ENCODE results near the gene CFAP68.
A peak's percentile ranks its signal among the peaks of the same experiment; 100 is the strongest.
"Not testable (repeated sequence)": the region's sequence is repeated elsewhere in the genome, so short reads cannot be mapped to it uniquely, and the experiment has no call there.

CFAP68 gene

DNA sequence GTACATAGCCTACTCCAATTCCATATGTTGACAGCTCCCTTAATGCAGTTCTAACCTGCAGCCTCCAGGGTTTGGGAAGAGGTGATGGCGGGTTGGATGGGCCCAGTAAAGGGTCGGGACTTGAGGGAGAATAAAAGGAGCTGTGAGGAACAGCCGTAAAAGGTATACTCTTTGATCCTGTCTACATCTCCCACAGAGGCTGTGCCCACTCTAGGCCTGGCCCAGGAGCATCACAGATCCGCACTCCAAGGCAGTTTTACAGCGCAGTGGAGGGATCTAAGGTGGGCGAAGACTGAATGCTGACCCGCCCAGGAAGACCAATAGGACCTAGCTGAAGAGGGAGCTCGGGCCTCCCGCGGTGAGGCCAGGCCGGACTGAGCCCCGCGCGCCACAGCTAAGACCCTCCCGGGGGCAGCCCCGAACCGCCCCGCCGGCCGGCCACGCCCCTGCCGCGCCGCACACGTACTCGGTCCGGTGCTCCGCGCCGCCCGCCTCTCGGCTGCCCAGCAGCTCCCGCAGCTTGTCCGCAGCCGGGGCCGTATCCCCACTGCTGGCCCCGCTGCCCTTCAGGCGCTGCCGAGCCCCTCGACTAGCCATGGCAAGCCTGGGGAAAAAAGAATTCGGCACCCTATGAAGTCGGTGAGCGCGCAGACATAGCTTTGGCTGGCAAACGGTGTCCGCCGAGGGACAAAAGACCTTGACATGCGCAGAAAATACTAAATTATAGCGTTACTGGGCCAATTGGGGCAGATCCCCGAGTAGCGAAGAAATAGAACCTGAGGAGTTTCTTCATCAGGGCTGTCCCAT, 8.3 kb upstream of the CFAP68 start, which contains the start of gene ALG9:
TSS of gene ALG9 (minus strand) at position 696 of the 807 bp plus-strand sequence. CDS start at position 597, 99 bp downstream.
- Histone ChIP-seq H3K27ac (ENCODE audit: low read length) (no peak within 1 kb of the TSS), H3K36me3 (ENCODE audit: insufficient read depth, low read depth, low read length) (peaks cover 19% of the 10 kb centered on the region), H3K4me3 (ENCODE audit: low read length) (peak within 1 kb of the TSS; percentile 89), H3K9me3 (ENCODE audit: insufficient read depth, low read depth, low read length) (no peaks in the 10 kb centered on the region), H3K9ac (ENCODE audit: low read depth, low read length) (peak within 1 kb of the TSS; percentile 71; the same call in 1 of the 2 replicates), H3K4me1 (ENCODE audit: insufficient read depth, low read length) (no peaks in the 10 kb centered on the region), H3K27me3 (ENCODE audit: insufficient read depth, low read length) (no peaks in the 10 kb centered on the region)

GRCh38 chr11:111871693-111872161, 7.6 kb upstream of the CFAP68 start:
- Histone ChIP-seq H3K4me3 (ENCODE audit: low read length) (peak overlapping the region; percentile 89), H3K4me1 (ENCODE audit: insufficient read depth, low read length) (no peaks in the 10 kb centered on the region), H3K9me3 (ENCODE audit: insufficient read depth, low read depth, low read length) (no peaks in the 10 kb centered on the region), H3K27me3 (ENCODE audit: insufficient read depth, low read length) (no peaks in the 10 kb centered on the region), H3K9ac (ENCODE audit: low read depth, low read length) (peak overlapping the region; percentile 71; the same call in 1 of the 2 replicates), H3K27ac (ENCODE audit: low read length) (no peak overlapping the region), H3K36me3 (ENCODE audit: insufficient read depth, low read depth, low read length) (peaks cover 14% of the 10 kb centered on the region; the same call in 1 of the 2 replicates)

DNA sequence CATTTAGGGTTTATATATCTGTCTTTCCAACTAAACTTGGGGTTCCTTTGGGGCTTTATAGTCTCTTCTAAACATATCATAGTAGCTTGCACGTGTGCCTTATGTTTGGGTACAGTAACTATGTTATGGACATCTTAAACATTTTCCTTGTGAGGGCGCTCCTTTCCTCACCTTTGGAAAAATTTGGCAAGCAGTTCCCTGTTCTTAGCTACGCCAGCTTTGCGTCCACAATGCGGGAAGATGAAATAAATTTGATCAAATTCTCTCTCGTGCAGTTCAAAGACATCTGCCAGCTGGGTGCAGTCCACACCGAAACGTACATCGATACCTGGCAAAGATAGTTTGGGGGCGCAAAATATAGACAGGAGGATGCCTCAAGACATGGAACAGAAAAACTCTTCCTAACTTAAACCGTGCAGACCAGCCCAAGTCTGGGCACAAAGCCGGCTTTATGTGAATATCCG, 924 bp upstream of the CFAP68 start:
- Histone ChIP-seq H3K4me1 (ENCODE audit: insufficient read depth, low read length) (peaks cover 4% of the 10 kb centered on the region; the same call in 1 of the 2 replicates), H3K9ac (ENCODE audit: low read depth, low read length) (peak overlapping the region; percentile 83; the same call in 1 of the 2 replicates), H3K36me3 (ENCODE audit: insufficient read depth, low read depth, low read length) (no peaks in the 10 kb centered on the region), H3K9me3 (ENCODE audit: insufficient read depth, low read depth, low read length) (no peaks in the 10 kb centered on the region), H3K27ac (ENCODE audit: low read length) (no peak overlapping the region), H3K27me3 (ENCODE audit: insufficient read depth, low read length) (no peaks in the 10 kb centered on the region), H3K4me3 (ENCODE audit: low read length) (peak overlapping the region; percentile 81)

GRCh38 chr11:111879637-111879960, 258 bp downstream of the CFAP68 start:
- Histone ChIP-seq H3K27ac (ENCODE audit: low read length) (peak overlapping the region; percentile 81), H3K4me1 (ENCODE audit: insufficient read depth, low read length) (peaks cover 4% of the 10 kb centered on the region; the same call in 1 of the 2 replicates), H3K9me3 (ENCODE audit: insufficient read depth, low read depth, low read length) (no peaks in the 10 kb centered on the region), H3K27me3 (ENCODE audit: insufficient read depth, low read length) (no peaks in the 10 kb centered on the region), H3K36me3 (ENCODE audit: insufficient read depth, low read depth, low read length) (no peaks in the 10 kb centered on the region), H3K9ac (ENCODE audit: low read depth, low read length) (peak overlapping the region; percentile 83), H3K4me3 (ENCODE audit: low read length) (peak overlapping the region; percentile 81)

DNA sequence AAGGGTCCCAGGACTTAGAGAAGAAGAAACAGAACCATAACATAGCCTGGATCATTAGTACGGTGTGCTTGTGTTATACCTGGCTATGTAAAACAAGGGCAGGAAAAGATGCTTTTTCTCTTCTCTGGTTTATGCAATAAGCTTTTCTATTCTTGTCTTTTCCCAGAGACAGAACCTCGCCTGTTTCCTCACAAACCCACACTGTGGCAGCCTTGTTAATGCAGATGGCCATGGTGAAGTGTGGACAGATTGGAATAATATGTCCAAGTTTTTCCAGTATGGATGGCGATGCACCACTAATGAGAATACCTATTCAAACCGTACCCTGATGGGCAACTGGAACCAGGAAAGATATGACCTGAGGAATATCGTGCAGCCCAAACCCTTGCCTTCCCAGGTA, 2.9 kb downstream of the CFAP68 start:
- Histone ChIP-seq H3K4me3 (ENCODE audit: low read length) (no peak overlapping the region), H3K9me3 (ENCODE audit: insufficient read depth, low read depth, low read length) (no peaks in the 10 kb centered on the region), H3K27ac (ENCODE audit: low read length) (no peak overlapping the region), H3K36me3 (ENCODE audit: insufficient read depth, low read depth, low read length) (no peaks in the 10 kb centered on the region), H3K9ac (ENCODE audit: low read depth, low read length) (no peak overlapping the region), H3K27me3 (ENCODE audit: insufficient read depth, low read length) (no peaks in the 10 kb centered on the region), H3K4me1 (ENCODE audit: insufficient read depth, low read length) (peaks cover 4% of the 10 kb centered on the region; the same call in 1 of the 2 replicates)

- H3K9me3 ChIP-seq (ENCODE audit: insufficient read depth, low read depth, low read length); H3K9ac ChIP-seq (ENCODE audit: low read depth, low read length); H3K27me3 ChIP-seq (ENCODE audit: insufficient read depth, low read length); H3K27ac ChIP-seq (ENCODE audit: low read length); H3K4me3 ChIP-seq (ENCODE audit: low read length); H3K4me1 ChIP-seq (ENCODE audit: insufficient read depth, low read length); H3K36me3 ChIP-seq (ENCODE audit: insufficient read depth, low read depth, low read length): not testable (repeated sequence)
Observed at GRCh38 chr11:111885053-111885452, 5.7 kb downstream of the CFAP68 start.

DNA sequence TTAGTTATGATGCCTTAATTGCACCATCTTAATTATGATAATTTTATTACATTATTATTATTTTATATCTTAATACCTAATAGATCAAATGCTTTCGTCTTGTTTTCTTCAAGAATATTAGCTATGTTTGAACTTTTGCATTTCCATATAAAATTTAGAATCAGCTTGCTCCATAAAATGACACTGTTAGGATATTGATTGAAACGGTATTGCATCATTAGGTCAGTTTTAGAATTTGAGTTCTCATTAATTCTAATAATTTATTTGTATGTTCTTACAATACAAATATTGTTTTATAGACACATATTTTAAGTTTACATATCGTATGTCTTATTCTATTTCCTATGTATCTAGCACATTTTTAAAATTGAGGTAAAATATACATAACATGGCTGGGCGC, 6.7 kb downstream of the CFAP68 start:
- H3K4me3 ChIP-seq (ENCODE audit: low read length), result no peak overlapping the region
- no peak overlapping the region for H3K27ac ChIP-seq (ENCODE audit: low read length)
- H3K4me1 ChIP-seq (ENCODE audit: insufficient read depth, low read length), result no peaks in the 10 kb centered on the region
- no peak overlapping the region for H3K9ac ChIP-seq (ENCODE audit: low read depth, low read length)
- no peaks in the 10 kb centered on the region for H3K9me3 ChIP-seq (ENCODE audit: insufficient read depth, low read depth, low read length)
- H3K27me3 ChIP-seq (ENCODE audit: insufficient read depth, low read length), result no peaks in the 10 kb centered on the region
- H3K36me3 ChIP-seq (ENCODE audit: insufficient read depth, low read depth, low read length), result no peaks in the 10 kb centered on the region

GRCh38 chr11:111886844-111887243, 7.5 kb downstream of the CFAP68 start:
- Histone ChIP-seq H3K9me3 (ENCODE audit: insufficient read depth, low read depth, low read length) (no peaks in the 10 kb centered on the region), H3K27ac (ENCODE audit: low read length) (no peak overlapping the region), H3K27me3 (ENCODE audit: insufficient read depth, low read length) (no peaks in the 10 kb centered on the region), H3K9ac (ENCODE audit: low read depth, low read length) (no peak overlapping the region), H3K36me3 (ENCODE audit: insufficient read depth, low read depth, low read length) (no peaks in the 10 kb centered on the region), H3K4me1 (ENCODE audit: insufficient read depth, low read length) (no peaks in the 10 kb centered on the region), H3K4me3 (ENCODE audit: low read length) (no peak overlapping the region)

DNA sequence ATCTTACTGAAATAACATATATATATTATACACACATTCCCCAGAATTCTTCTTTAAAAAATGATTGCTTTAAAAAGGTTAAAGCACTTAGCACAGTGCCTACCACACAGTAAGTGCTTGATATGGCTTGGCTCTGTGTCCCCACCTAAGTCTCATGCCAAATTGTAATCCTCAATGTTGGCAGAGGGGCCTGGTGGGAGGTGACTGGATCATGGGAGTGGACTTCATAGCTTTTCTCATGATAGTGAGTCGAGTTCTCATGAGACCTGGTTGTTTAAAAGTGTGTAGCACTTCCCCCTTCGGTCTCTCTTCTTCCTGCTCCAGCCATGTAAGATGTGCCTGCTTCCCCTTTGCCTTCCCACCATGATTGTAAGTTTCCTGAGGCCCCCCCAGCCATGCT, 26.1 kb downstream of the CFAP68 start:
- no peak overlapping the region for H3K4me3 ChIP-seq (ENCODE audit: low read length)
- no peak overlapping the region for H3K9ac ChIP-seq (ENCODE audit: low read depth, low read length)
- no peaks in the 10 kb centered on the region for H3K36me3 ChIP-seq (ENCODE audit: insufficient read depth, low read depth, low read length)
- no peaks in the 10 kb centered on the region for H3K27me3 ChIP-seq (ENCODE audit: insufficient read depth, low read length)
- H3K9me3 ChIP-seq (ENCODE audit: insufficient read depth, low read depth, low read length), result no peaks in the 10 kb centered on the region
- no peak overlapping the region for H3K27ac ChIP-seq (ENCODE audit: low read length)
- no peaks in the 10 kb centered on the region for H3K4me1 ChIP-seq (ENCODE audit: insufficient read depth, low read length)

- no peak overlapping the region for H3K9ac ChIP-seq (ENCODE audit: low read depth, low read length)
- no peaks in the 10 kb centered on the region for H3K9me3 ChIP-seq (ENCODE audit: insufficient read depth, low read depth, low read length)
- H3K36me3 ChIP-seq (ENCODE audit: insufficient read depth, low read depth, low read length), result no peaks in the 10 kb centered on the region
- H3K27me3 ChIP-seq (ENCODE audit: insufficient read depth, low read length), result no peaks in the 10 kb centered on the region
- no peak overlapping the region for H3K27ac ChIP-seq (ENCODE audit: low read length)
- H3K4me3 ChIP-seq (ENCODE audit: low read length), result no peak overlapping the region
- no peaks in the 10 kb centered on the region; the same call in 1 of the 2 replicates for H3K4me1 ChIP-seq (ENCODE audit: insufficient read depth, low read length)
Observed at GRCh38 chr11:111906680-111907079, 27.3 kb downstream of the CFAP68 start.

- Histone ChIP-seq H3K4me3 (ENCODE audit: low read length) (no peak overlapping the region), H3K9me3 (ENCODE audit: insufficient read depth, low read depth, low read length) (no peaks in the 10 kb centered on the region), H3K27me3 (ENCODE audit: insufficient read depth, low read length) (no peaks in the 10 kb centered on the region), H3K4me1 (ENCODE audit: insufficient read depth, low read length) (peaks cover 6% of the 10 kb centered on the region), H3K27ac (ENCODE audit: low read length) (no peak overlapping the region), H3K36me3 (ENCODE audit: insufficient read depth, low read depth, low read length) (no peaks in the 10 kb centered on the region), H3K9ac (ENCODE audit: low read depth, low read length) (no peak overlapping the region)
Observed at GRCh38 chr11:111908639-111909305, 29.4 kb downstream of the CFAP68 start.

GRCh38 chr11:111909378-111909777, 30.0 kb downstream of the CFAP68 start:
- Histone ChIP-seq H3K4me3 (ENCODE audit: low read length) (no peak overlapping the region), H3K27ac (ENCODE audit: low read length) (no peak overlapping the region), H3K36me3 (ENCODE audit: insufficient read depth, low read depth, low read length) (no peaks in the 10 kb centered on the region), H3K27me3 (ENCODE audit: insufficient read depth, low read length) (no peaks in the 10 kb centered on the region), H3K9me3 (ENCODE audit: insufficient read depth, low read depth, low read length) (no peaks in the 10 kb centered on the region), H3K4me1 (ENCODE audit: insufficient read depth, low read length) (peaks cover 6% of the 10 kb centered on the region), H3K9ac (ENCODE audit: low read depth, low read length) (no peak overlapping the region)

Data from iPS-20b (cell line).